Neural cell (in vitro differentiated cells): Measurements from ENCODE around the gene RHOF. TPM values are rescaled to one million over a fixed set of nuclear protein-coding genes. Genes with fewer than 3 reads are reported as not detected.

Experiments
- H2AFZ ChIP-seq: fragments of 200-600, 300-800 bp; sonication (generic), shearing (Covaris generic); 2 replicates; pipeline ENCODE4 v1.6.0; 2014; ENCODE audit warnings: low read depth, mild to moderate bottlenecking, antibody characterized with exemption, low read length, moderate library complexity
- H3F3A ChIP-seq: fragments of 200-600 bp; shearing (Covaris generic); 2 replicates; pipeline ENCODE4 v1.6.1; 2016; ENCODE audit warnings: mild to moderate bottlenecking, moderate library complexity, mixed read lengths, antibody characterized with exemption, low read length; ENCODE audit not compliant: insufficient read depth, poor library complexity, severe bottlenecking
- H3K27ac ChIP-seq: fragments of 200-600, 300-800 bp; sonication (generic), shearing (Covaris generic); 2 replicates; pipeline ENCODE4 v1.5.1; 2014; ENCODE audit warnings: mild to moderate bottlenecking, low read length, moderate library complexity
- H3K27me3 ChIP-seq: fragments of 300-800, 200-600 bp; sonication (generic), shearing (Covaris generic); 2 replicates; pipeline ENCODE4 v1.6.0; 2014; ENCODE audit warnings: mild to moderate bottlenecking, low read depth, low read length, moderate library complexity; ENCODE audit not compliant: insufficient read depth
- H3K36me3 ChIP-seq: fragments of 300-800, 200-600 bp; sonication (generic), shearing (Covaris generic); 2 replicates; pipeline ENCODE4 v1.5.1; 2014; ENCODE audit warnings: mild to moderate bottlenecking, antibody characterized with exemption, low read length, moderate library complexity; ENCODE audit not compliant: insufficient read depth
- H3K4me2 ChIP-seq: fragments of 300-800, 200-600 bp; sonication (generic), shearing (Covaris generic); 2 replicates; pipeline ENCODE4 v1.6.0; 2014; ENCODE audit warnings: mild to moderate bottlenecking, low read length
- H3K4me3 ChIP-seq: fragments of 300-800, 200-600 bp; sonication (generic), shearing (Covaris generic); 2 replicates; pipeline ENCODE4 v1.5.1; 2014; ENCODE audit warnings: mild to moderate bottlenecking, low read length, moderate library complexity
- H3K79me2 ChIP-seq: fragments of 200-600 bp; shearing (Covaris generic); replicated peaks from 2 replicates; pipeline ENCODE4 v1.6.0; 2014; ENCODE audit warnings: mild to moderate bottlenecking, low read length, moderate library complexity; ENCODE audit not compliant: insufficient read depth
- H3K9ac ChIP-seq: fragments of 300-800, 200-600 bp; sonication (generic), shearing (Covaris generic); 2 replicates; pipeline ENCODE4 v1.6.1; 2016; ENCODE audit warnings: mild to moderate bottlenecking, low read length, mixed read lengths
- H3K9me2 ChIP-seq: fragments of 200-600 bp; shearing (Covaris generic); 2 replicates; pipeline ENCODE4 v1.6.1; 2016; ENCODE audit warnings: mild to moderate bottlenecking, low read length, mixed read lengths; ENCODE audit not compliant: insufficient read depth
- H3K9me3 ChIP-seq: fragments of 200-600, 300-800 bp; sonication (generic), shearing (Covaris generic); 2 replicates; pipeline ENCODE4 v1.6.1; 2016; ENCODE audit warnings: mild to moderate bottlenecking, mixed run types, low read length, moderate library complexity, mixed read lengths
- H4K20me1 ChIP-seq: fragments of 200-600 bp; shearing (Covaris generic); 2 replicates; pipeline ENCODE4 v1.6.1; 2016; ENCODE audit warnings: mild to moderate bottlenecking, mixed run types; ENCODE audit not compliant: insufficient read depth
- CTCF ChIP-seq: fragments of 450-650 bp; IDR thresholded peaks from 2 replicates; pipeline ENCODE4 v1.5.1; 2014; ENCODE audit warnings: antibody characterized with exemption, mild to moderate bottlenecking, moderate library complexity; ENCODE audit not compliant: poor library complexity, severe bottlenecking
- EP300 ChIP-seq: fragments of 450-650 bp; conservative IDR thresholded peaks from 2 replicates; pipeline ENCODE4 v1.6.1; 2014; ENCODE audit warnings: antibody characterized with exemption, mild to moderate bottlenecking, moderate library complexity; ENCODE audit not compliant: poor library complexity, severe bottlenecking
- EZH2 ChIP-seq: fragments of 200-600, 300-800 bp; shearing (Covaris generic), sonication (generic); IDR thresholded peaks from 2 replicates; pipeline ENCODE4 v1.6.1; 2014; ENCODE audit warnings: antibody characterized with exemption, low read length, borderline replicate concordance, mild to moderate bottlenecking; ENCODE audit not compliant: insufficient read depth, poor library complexity, severe bottlenecking
- MXI1 ChIP-seq: fragments of 450-650 bp; conservative IDR thresholded peaks from 2 replicates; pipeline ENCODE4 v1.6.1; 2014; ENCODE audit warnings: antibody characterized with exemption, mild to moderate bottlenecking; ENCODE audit not compliant: poor library complexity, severe bottlenecking
- POLR2AphosphoS5 ChIP-seq: IDR thresholded peaks from 2 replicates; pipeline ENCODE4 v1.6.1; 2012
- RAD21 ChIP-seq: fragments of 450-650 bp; conservative IDR thresholded peaks from 2 replicates; pipeline ENCODE4 v1.6.1; 2014; ENCODE audit warnings: antibody characterized with exemption, mild to moderate bottlenecking, moderate library complexity
- SMC3 ChIP-seq: fragments of 450-650 bp; conservative IDR thresholded peaks from 2 replicates; pipeline ENCODE4 v1.6.1; 2014; ENCODE audit warnings: antibody characterized with exemption, mild to moderate bottlenecking, moderate library complexity; ENCODE audit not compliant: poor library complexity
- TAF1 ChIP-seq: IDR thresholded peaks from 2 replicates; pipeline ENCODE4 v1.6.1; 2012; ENCODE audit warnings: low read depth
- polyA plus RNA-seq: library from polyadenylated mRNA; depleted of rRNA; stranded (reverse); fragments of >200 nt; gene quantifications from 2 replicates; pipeline ENCODE4 v1.2.3, GENCODE V29; 2014
- TF ChIP-seq, protein P1 (sequence below): IDR thresholded peaks from 2 replicates; pipeline ENCODE4 v1.6.1; 2012; ENCODE audit warnings: borderline replicate concordance

The RHOF gene
- polyA plus RNA-seq, 1 donor from 2014 or later, result 14.7 TPM

GRCh38 chr12:121830134-121830533 lies 36.6 kb upstream of the RHOF start:
- H3K4me2 ChIP-seq, result no peak overlapping the region
- no peak overlapping the region for H3K4me3 ChIP-seq
- TF ChIP-seq, protein P1, sequence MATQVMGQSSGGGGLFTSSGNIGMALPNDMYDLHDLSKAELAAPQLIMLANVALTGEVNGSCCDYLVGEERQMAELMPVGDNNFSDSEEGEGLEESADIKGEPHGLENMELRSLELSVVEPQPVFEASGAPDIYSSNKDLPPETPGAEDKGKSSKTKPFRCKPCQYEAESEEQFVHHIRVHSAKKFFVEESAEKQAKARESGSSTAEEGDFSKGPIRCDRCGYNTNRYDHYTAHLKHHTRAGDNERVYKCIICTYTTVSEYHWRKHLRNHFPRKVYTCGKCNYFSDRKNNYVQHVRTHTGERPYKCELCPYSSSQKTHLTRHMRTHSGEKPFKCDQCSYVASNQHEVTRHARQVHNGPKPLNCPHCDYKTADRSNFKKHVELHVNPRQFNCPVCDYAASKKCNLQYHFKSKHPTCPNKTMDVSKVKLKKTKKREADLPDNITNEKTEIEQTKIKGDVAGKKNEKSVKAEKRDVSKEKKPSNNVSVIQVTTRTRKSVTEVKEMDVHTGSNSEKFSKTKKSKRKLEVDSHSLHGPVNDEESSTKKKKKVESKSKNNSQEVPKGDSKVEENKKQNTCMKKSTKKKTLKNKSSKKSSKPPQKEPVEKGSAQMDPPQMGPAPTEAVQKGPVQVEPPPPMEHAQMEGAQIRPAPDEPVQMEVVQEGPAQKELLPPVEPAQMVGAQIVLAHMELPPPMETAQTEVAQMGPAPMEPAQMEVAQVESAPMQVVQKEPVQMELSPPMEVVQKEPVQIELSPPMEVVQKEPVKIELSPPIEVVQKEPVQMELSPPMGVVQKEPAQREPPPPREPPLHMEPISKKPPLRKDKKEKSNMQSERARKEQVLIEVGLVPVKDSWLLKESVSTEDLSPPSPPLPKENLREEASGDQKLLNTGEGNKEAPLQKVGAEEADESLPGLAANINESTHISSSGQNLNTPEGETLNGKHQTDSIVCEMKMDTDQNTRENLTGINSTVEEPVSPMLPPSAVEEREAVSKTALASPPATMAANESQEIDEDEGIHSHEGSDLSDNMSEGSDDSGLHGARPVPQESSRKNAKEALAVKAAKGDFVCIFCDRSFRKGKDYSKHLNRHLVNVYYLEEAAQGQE, result no peak
- TF ChIP-seq SMC3 (no peak), CTCF (no peak), EZH2 (no peak), TAF1 (no peak), EP300 (no peak), POLR2AphosphoS5 (no peak), MXI1 (no peak), RAD21 (no peak)
- H3K9ac ChIP-seq, result no peak overlapping the region
- H3K36me3 ChIP-seq, result no peaks in the 10 kb centered on the region
- H3K27ac ChIP-seq, result no peak overlapping the region
- H3K9me2 ChIP-seq, result no peaks in the 10 kb centered on the region
- no peaks in the 10 kb centered on the region for H3K9me3 ChIP-seq
- H3F3A ChIP-seq, result no peaks in the 10 kb centered on the region
- no peaks in the 10 kb centered on the region for H3K27me3 ChIP-seq
- H2AFZ ChIP-seq, result no peak overlapping the region
- no peaks in the 10 kb centered on the region for H4K20me1 ChIP-seq
- no peaks in the 10 kb centered on the region for H3K79me2 ChIP-seq

DNA sequence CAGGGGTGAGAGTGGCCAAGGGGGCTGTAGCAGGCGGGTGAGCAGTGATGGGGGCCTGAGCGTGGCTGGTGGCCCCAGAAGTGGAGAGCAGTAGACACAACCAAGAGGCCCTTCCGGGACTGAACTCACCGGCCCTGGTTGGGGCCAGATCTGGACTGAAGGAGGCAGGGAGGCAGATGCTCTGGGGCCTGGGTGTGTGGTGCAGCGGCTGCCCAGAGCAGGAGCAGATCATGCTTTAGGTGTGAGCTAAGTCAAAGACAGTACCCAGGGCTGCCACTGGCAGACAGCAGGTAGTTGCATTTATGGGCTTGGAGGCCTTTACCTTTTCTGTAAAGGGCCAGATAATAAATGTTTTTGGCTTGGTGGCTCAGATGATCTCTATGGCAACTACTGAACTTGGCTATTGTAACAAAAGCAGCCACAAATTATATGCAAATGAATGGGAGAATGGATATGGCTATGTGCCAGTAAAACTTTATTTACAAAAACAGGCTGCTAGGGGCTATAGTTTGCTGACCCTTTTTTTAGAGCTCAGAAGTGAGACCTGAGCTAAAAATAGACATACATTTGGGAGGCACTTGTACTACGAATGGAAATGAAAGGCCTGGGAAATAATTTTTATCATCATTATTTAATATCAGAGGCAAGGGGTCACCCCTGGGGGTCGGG lies 35.9 kb upstream of the RHOF start:
- Histone ChIP-seq H3K4me3 (no peak overlapping the region), H3K27me3 (no peaks in the 10 kb centered on the region), H3K79me2 (no peaks in the 10 kb centered on the region), H3F3A (no peaks in the 10 kb centered on the region), H3K36me3 (no peaks in the 10 kb centered on the region), H3K27ac (no peak overlapping the region), H4K20me1 (no peaks in the 10 kb centered on the region), H3K4me2 (no peak overlapping the region), H3K9ac (no peak overlapping the region), H3K9me3 (no peaks in the 10 kb centered on the region), H2AFZ (no peak overlapping the region), H3K9me2 (no peaks in the 10 kb centered on the region)
- TF ChIP-seq SMC3, result no peak
- TF ChIP-seq RAD21, result no peak
- TF ChIP-seq MXI1, result no peak
- no peak for TF ChIP-seq EZH2
- no peak for TF ChIP-seq EP300
- no peak for TF ChIP-seq CTCF
- no peak for TF ChIP-seq TAF1
- TF ChIP-seq POLR2AphosphoS5, result no peak
- TF ChIP-seq, protein P1, result no peak
